ENCODE results near the gene IFT122.

DNA sequence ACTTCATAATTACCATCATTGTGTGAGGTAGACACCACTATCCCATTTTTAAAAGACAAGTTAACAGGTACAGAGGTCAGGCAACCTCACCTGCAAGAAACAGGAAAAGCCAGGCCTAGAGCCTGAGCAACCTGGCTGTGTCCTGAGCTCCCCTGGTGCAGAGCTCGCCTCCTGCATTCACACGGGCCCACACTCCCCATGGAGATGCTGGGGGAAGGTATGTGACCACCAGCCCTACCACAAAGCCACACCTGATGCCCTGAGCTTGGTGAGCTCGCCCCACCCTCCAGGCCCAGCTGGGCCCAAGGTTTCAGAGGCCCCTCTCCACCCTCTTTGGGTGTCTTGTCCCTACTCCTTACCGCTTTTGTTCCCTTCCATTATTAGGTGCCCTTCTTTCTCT lies 10.4 kb upstream of the IFT122 start:
- TF ChIP-seq SUZ12 (IDR thresholded peaks at IDR 0.05; ENCODE audit: extremely low read depth, insufficient read depth, insufficient read length), result no peak
- TF ChIP-seq ZNF274 (IDR thresholded peaks at IDR 0.05; ENCODE audit: low read depth, low read length), result no peak

All from NT2/D1 (cell line).